Stimulated activated CD4-positive, alpha-beta T cell treated with anti-CD3 and anti-CD28 coated beads, Interleukin-12 subunit alpha, Interleukin-12 subunit beta, amount 100 ng/mL, for 24 hours (primary cell): Measurements from ENCODE around the gene USH2A.
"Not testable (repeated sequence)": the region's sequence is repeated elsewhere in the genome, so short reads cannot be mapped to it uniquely, and the experiment has no call there.

Experiments
- DNase-seq, 2 experiments: peaks; one replicate each; pipeline ENCODE4 v3.0.0-alpha.2; 2020; ENCODE audit warnings: low read depth in 2 of 2

Gene USH2A

GRCh38 chr1:216410026-216410425, 13.2 kb downstream of the USH2A start:
- no peak for DNase-seq

- DNase-seq = no peak
Measured at GRCh38 chr1:216390956-216391355, 32.3 kb downstream of the USH2A start.

- no peak for DNase-seq
Measured at GRCh38 chr1:216389774-216390173, 33.5 kb downstream of the USH2A start.

GRCh38 chr1:216388558-216388957, 34.7 kb downstream of the USH2A start:
- DNase-seq = no peak

- no peak for DNase-seq
Measured at GRCh38 chr1:216387782-216388181, 35.5 kb downstream of the USH2A start.

GRCh38 chr1:216379441-216379840, 43.8 kb downstream of the USH2A start:
- no peak for DNase-seq

- DNase-seq = no peak
Measured at GRCh38 chr1:216368249-216368648, 55.0 kb downstream of the USH2A start.

GRCh38 chr1:216366979-216367378, 56.3 kb downstream of the USH2A start:
- no peak for DNase-seq

- DNase-seq = no peak
Measured at GRCh38 chr1:216356945-216357344, 66.3 kb downstream of the USH2A start.

GRCh38 chr1:216350186-216350585, 73.1 kb downstream of the USH2A start:
- no peak for DNase-seq

GRCh38 chr1:216346526-216346925, 76.7 kb downstream of the USH2A start:
- DNase-seq = no peak

- not testable (repeated sequence) for DNase-seq
Measured at GRCh38 chr1:216340542-216340941, 82.7 kb downstream of the USH2A start.

GRCh38 chr1:216332462-216332861, 90.8 kb downstream of the USH2A start:
- no peak for DNase-seq

- no peak for DNase-seq
Measured at GRCh38 chr1:216332003-216332402, 91.2 kb downstream of the USH2A start.

GRCh38 chr1:216331211-216331610, 92.0 kb downstream of the USH2A start:
- no peak for DNase-seq

GRCh38 chr1:216330262-216330661, 93.0 kb downstream of the USH2A start:
- no peak for DNase-seq

GRCh38 chr1:216325946-216326345, 97.3 kb downstream of the USH2A start:
- DNase-seq = no peak

GRCh38 chr1:216325336-216325735, 97.9 kb downstream of the USH2A start:
- no peak for DNase-seq

- DNase-seq = no peak
Measured at GRCh38 chr1:216323344-216323743, 99.9 kb downstream of the USH2A start.

GRCh38 chr1:216314379-216315095, 108.7 kb downstream of the USH2A start:
- DNase-seq = no peak

GRCh38 chr1:216310776-216311175, 112.5 kb downstream of the USH2A start:
- DNase-seq = no peak

- DNase-seq = no peak
Measured at GRCh38 chr1:216306830-216307229, 116.4 kb downstream of the USH2A start.

GRCh38 chr1:216303690-216304089, 119.6 kb downstream of the USH2A start:
- no peak for DNase-seq

GRCh38 chr1:216293683-216294082, 129.6 kb downstream of the USH2A start:
- DNase-seq = no peak
